OCI-LY3 (cell line): Measurements from ENCODE around the gene SLC6A13.

ENCODE experiments used
- EZH2phosphoT487 ChIP-seq: fragments of 200-600 bp; shearing (Covaris generic); IDR thresholded peaks from 2 replicates; pipeline ENCODE4 v1.6.1; 2018; ENCODE audit warnings: antibody characterized with exemption, mixed run types, low read depth
- TF ChIP-seq, protein P1 (sequence below): fragments of 200-600, 300-600 bp; sonication (generic); IDR thresholded peaks from 2 replicates; pipeline ENCODE4 v1.5.1; 2014; ENCODE audit warnings: antibody characterized with exemption, low read length, low read depth

- TF ChIP-seq, protein P1, sequence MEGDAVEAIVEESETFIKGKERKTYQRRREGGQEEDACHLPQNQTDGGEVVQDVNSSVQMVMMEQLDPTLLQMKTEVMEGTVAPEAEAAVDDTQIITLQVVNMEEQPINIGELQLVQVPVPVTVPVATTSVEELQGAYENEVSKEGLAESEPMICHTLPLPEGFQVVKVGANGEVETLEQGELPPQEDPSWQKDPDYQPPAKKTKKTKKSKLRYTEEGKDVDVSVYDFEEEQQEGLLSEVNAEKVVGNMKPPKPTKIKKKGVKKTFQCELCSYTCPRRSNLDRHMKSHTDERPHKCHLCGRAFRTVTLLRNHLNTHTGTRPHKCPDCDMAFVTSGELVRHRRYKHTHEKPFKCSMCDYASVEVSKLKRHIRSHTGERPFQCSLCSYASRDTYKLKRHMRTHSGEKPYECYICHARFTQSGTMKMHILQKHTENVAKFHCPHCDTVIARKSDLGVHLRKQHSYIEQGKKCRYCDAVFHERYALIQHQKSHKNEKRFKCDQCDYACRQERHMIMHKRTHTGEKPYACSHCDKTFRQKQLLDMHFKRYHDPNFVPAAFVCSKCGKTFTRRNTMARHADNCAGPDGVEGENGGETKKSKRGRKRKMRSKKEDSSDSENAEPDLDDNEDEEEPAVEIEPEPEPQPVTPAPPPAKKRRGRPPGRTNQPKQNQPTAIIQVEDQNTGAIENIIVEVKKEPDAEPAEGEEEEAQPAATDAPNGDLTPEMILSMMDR: no peak
- TF ChIP-seq EZH2phosphoT487: no peak
These were observed 52.8 kb downstream of the SLC6A13 start for GRCh38 chr12:209851-210250.
